K562 (cell line): ENCODE data around the gene RALY. TPM values are rescaled to one million over a fixed set of nuclear protein-coding genes. Genes with fewer than 3 reads are reported as not detected.
A peak's percentile ranks its signal among the peaks of the same experiment; 100 is the strongest.

Experiments
- ASH1L ChIP-seq: fragments of 450-650 bp; IDR thresholded peaks from 2 replicates; pipeline ENCODE4 v1.6.1; 2018; ENCODE audit warnings: borderline replicate concordance, mild to moderate bottlenecking, low read depth; ENCODE audit not compliant: partially characterized antibody
- BRF1 ChIP-seq: IDR thresholded peaks from 3 replicates; pipeline ENCODE4 v1.6.1; 2011; ENCODE audit warnings: borderline replicate concordance, mild to moderate bottlenecking; ENCODE audit not compliant: insufficient read length; ENCODE audit errors: extremely low read depth
- HDAC1 ChIP-seq, 2 experiments: fragments of 450-650 bp; IDR thresholded peaks; 2 replicates each; pipeline ENCODE4 v1.6.1; 2016 to 2017; ENCODE audit warnings: inconsistent platforms in 1 of 2, mild to moderate bottlenecking in 1 of 2, moderate library complexity in 1 of 2
- MXI1 ChIP-seq: IDR thresholded peaks from 2 replicates; pipeline ENCODE4 v1.6.1; 2011; ENCODE audit warnings: low read depth, mild to moderate bottlenecking, improper control_type of control experiment, low read length
- NR2C2 ChIP-seq, 2 experiments: fragments of 200-800 bp in 1 of 2; sonication (Bioruptor generic) in 1 of 2; sonication (generic) in 1 of 2; formaldehyde crosslinking in 1 of 2; IDR thresholded peaks; 2 replicates each; pipeline versions ENCODE4 v1.6.1 to v1.8.0; 2016 to 2022; ENCODE audit warnings: mild to moderate bottlenecking in 1 of 2, missing compliant biosample characterization in 1 of 2, missing genetic modification characterization in 1 of 2, missing genetic modification reagents in 1 of 2
- STAT5A ChIP-seq: IDR thresholded peaks from 2 replicates; pipeline ENCODE4 v1.6.1; 2012; ENCODE audit warnings: low read length, inconsistent platforms, borderline replicate concordance
- polyA plus RNA-seq, 8 experiments: library from polyadenylated mRNA; depleted of rRNA in 4 of 8; stranded (reverse) in 5 of 8; unstranded in 3 of 8; fragments of >200 nt; fragmentation: Nextera tagmentation in 2 of 8; fragmentation: Illumina TruSeq in 1 of 8; extraction: Ambion mirVana in 2 of 8; extraction: Trizol in 1 of 8; gene quantifications; 2 replicates each; pipeline versions ENCODE4 v1.2.1 to v1.2.3, GENCODE V29; 2011 to 2014; ENCODE audit warnings: inconsistent platforms in 1 of 8, missing spikeins in 1 of 8
- total RNA-seq, 7 experiments: library from RNA; depleted of rRNA in 6 of 7; stranded (reverse); fragments of >200 nt in 6 of 7; fragmentation: Illumina TruSeq in 2 of 7; extraction: Trizol in 2 of 7; gene quantifications; 2 replicates each; pipeline versions ENCODE4 v1.2.1 to v1.2.3, GENCODE V29; 2011 to 2021; ENCODE audit warnings: low replicate concordance in 1 of 7
- TF ChIP-seq, protein P1 (sequence below): sonication (generic); formaldehyde crosslinking; IDR thresholded peaks from 2 replicates; pipeline ENCODE4 v1.9.0; 2022; ENCODE audit warnings: mild to moderate bottlenecking, missing genetic modification reagents
- TF ChIP-seq, protein P2 (sequence below), 2 experiments: fragments of 450-650 bp; IDR thresholded peaks; 2 replicates each; pipeline ENCODE4 v1.6.1; 2016
- TF ChIP-seq, protein P3 (sequence below): fragments of 450-650 bp; IDR thresholded peaks from 2 replicates; pipeline ENCODE4 v1.6.1; 2016; ENCODE audit warnings: borderline replicate concordance
- TF ChIP-seq, protein P4 (sequence below): sonication (generic); formaldehyde crosslinking; IDR thresholded peaks from 2 replicates; pipeline ENCODE4 v1.8.0; 2022; ENCODE audit warnings: missing genetic modification reagents, mild to moderate bottlenecking, moderate library complexity, borderline replicate concordance
- TF ChIP-seq, protein P5 (sequence below), 2 experiments: fragments of 450-650 bp; conservative IDR thresholded peaks; 2 replicates each; pipeline ENCODE4 v1.6.1; 2017; ENCODE audit warnings: mild to moderate bottlenecking in 2 of 2, moderate library complexity in 2 of 2

RALY gene
- total and polyA plus RNA-seq, 9 of the 15 experiments (the other 6 are each of a cell fraction or from before 2014, with no cell fraction given): 0.80 to 207 (median 128) TPM

DNA sequence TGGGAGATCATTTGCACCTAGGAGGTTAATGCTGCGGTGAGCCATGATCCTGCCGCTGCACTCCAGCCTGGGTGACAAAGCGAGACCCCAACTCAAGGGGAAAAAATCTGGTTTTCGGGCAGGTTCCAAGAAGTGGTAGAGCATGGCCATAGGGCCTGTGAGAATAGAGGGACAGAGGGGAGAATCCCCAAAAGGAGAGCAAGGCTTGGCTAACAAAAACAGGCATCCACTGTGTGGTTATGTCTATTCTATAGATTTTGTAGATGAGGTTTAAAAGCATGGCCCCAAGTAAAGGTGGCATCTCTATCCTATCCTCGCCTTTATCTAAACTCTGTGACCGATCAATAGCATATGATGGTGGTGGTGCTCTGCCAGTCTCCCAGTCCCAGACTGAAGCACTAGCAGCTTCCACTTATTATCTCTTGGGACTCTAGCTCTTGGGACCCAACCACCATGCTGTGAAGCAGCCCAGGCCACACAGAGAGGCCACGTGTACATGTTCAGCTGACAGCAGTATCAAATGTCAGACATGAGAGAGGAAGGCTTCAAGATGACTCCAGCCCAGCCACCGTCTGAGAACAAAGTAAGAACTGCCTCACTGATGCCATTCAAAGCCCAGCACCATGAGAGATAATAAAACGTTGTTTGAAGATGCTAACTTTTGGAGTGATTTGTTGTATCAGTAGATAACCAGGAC lies 90.7 kb downstream of the RALY start (continued):
- TF ChIP-seq, protein P1, sequence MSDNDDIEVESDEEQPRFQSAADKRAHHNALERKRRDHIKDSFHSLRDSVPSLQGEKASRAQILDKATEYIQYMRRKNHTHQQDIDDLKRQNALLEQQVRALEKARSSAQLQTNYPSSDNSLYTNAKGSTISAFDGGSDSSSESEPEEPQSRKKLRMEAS (CRISPR knock-in tag): peak; percentile 40; the same call in 1 of the 2 replicates
- TF ChIP-seq, protein P2, sequence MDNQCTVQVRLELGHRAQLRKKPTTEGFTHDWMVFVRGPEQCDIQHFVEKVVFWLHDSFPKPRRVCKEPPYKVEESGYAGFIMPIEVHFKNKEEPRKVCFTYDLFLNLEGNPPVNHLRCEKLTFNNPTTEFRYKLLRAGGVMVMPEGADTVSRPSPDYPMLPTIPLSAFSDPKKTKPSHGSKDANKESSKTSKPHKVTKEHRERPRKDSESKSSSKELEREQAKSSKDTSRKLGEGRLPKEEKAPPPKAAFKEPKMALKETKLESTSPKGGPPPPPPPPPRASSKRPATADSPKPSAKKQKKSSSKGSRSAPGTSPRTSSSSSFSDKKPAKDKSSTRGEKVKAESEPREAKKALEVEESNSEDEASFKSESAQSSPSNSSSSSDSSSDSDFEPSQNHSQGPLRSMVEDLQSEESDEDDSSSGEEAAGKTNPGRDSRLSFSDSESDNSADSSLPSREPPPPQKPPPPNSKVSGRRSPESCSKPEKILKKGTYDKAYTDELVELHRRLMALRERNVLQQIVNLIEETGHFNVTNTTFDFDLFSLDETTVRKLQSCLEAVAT (IDR thresholded peaks at IDR 0.05): no peak
- TF ChIP-seq, protein P3, sequence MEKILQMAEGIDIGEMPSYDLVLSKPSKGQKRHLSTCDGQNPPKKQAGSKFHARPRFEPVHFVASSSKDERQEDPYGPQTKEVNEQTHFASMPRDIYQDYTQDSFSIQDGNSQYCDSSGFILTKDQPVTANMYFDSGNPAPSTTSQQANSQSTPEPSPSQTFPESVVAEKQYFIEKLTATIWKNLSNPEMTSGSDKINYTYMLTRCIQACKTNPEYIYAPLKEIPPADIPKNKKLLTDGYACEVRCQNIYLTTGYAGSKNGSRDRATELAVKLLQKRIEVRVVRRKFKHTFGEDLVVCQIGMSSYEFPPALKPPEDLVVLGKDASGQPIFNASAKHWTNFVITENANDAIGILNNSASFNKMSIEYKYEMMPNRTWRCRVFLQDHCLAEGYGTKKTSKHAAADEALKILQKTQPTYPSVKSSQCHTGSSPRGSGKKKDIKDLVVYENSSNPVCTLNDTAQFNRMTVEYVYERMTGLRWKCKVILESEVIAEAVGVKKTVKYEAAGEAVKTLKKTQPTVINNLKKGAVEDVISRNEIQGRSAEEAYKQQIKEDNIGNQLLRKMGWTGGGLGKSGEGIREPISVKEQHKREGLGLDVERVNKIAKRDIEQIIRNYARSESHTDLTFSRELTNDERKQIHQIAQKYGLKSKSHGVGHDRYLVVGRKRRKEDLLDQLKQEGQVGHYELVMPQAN: peak; percentile 40; the same call in 1 of the 2 replicates
- TF ChIP-seq HDAC1 (IDR thresholded peaks at IDR 0.05) (peak in 1 of 2 experiments; percentile 26; a peak in 1 of 4 replicates), NR2C2 (CRISPR knock-in tag; IDR thresholded peaks at IDR 0.05) (no peak), NR2C2 (tag; IDR thresholded peaks at IDR 0.05) (no peak), MXI1 (0 out of 2 replicates have a peak, but pooled peaks have one; percentile 29), BRF1 (no peak), ASH1L (no peak), STAT5A (no peak)
- TF ChIP-seq, protein P4, sequence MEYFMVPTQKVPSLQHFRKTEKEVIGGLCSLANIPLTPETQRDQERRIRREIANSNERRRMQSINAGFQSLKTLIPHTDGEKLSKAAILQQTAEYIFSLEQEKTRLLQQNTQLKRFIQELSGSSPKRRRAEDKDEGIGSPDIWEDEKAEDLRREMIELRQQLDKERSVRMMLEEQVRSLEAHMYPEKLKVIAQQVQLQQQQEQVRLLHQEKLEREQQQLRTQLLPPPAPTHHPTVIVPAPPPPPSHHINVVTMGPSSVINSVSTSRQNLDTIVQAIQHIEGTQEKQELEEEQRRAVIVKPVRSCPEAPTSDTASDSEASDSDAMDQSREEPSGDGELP: peak; percentile 59; the same call in 1 of the 2 replicates
- TF ChIP-seq, protein P5, sequence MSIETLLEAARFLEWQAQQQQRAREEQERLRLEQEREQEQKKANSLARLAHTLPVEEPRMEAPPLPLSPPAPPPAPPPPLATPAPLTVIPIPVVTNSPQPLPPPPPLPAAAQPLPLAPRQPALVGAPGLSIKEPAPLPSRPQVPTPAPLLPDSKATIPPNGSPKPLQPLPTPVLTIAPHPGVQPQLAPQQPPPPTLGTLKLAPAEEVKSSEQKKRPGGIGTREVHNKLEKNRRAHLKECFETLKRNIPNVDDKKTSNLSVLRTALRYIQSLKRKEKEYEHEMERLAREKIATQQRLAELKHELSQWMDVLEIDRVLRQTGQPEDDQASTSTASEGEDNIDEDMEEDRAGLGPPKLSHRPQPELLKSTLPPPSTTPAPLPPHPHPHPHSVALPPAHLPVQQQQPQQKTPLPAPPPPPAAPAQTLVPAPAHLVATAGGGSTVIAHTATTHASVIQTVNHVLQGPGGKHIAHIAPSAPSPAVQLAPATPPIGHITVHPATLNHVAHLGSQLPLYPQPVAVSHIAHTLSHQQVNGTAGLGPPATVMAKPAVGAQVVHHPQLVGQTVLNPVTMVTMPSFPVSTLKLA (conservative IDR thresholded peaks at IDR 0.05): peak; percentile 81 to 82
